ENCODE data around the gene SLC19A1. TPM values are rescaled to one million over a fixed set of nuclear protein-coding genes. Genes with fewer than 3 reads are reported as not detected.

The SLC19A1 gene
- total RNA-seq, 4 donors from 2014 or later = 3.3 to 27.9 (median 11.4) TPM

DNA sequence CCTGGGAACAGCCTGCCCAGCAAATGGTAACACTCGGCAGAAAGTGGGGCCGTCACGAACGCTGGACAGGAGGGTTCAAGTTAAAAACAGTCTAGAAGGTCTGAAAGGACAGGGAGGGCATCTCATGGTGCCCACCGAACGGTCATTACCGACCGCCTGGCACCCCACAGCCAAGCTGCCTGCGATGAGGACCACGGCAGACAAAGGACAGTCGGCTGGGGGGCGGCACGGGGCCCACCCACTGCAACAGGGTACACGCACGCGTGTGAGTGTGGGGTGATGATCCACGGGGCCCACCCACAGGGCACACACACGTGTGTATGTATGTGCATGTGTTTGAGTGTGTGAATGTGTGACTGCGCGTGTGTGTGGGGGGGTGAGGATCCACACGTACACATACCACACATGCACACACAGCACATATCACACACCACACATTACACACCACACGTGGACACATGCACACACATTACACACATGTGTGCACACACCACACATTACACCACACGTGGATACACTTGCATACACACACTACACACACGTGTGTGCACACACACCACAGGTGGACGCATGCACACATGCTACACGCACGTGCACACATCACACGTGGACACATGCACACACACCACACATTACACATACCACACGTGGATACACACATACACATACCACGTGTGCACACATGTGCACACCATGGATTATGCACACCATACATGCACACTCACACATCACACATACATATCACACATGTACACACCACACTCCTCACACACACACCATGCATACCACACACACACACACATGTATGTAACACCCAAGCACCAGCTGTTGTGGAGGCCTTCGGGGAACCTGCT is 63.2 kb downstream of the SLC19A1 start:
- no peak for DNase-seq (ENCODE audit: low spot score in 2 of 2)
- H3K27me3 ChIP-seq = no peaks in the 10 kb centered on the region
- no peak overlapping the region for H3K4me3 ChIP-seq
- TF ChIP-seq, protein P1, sequence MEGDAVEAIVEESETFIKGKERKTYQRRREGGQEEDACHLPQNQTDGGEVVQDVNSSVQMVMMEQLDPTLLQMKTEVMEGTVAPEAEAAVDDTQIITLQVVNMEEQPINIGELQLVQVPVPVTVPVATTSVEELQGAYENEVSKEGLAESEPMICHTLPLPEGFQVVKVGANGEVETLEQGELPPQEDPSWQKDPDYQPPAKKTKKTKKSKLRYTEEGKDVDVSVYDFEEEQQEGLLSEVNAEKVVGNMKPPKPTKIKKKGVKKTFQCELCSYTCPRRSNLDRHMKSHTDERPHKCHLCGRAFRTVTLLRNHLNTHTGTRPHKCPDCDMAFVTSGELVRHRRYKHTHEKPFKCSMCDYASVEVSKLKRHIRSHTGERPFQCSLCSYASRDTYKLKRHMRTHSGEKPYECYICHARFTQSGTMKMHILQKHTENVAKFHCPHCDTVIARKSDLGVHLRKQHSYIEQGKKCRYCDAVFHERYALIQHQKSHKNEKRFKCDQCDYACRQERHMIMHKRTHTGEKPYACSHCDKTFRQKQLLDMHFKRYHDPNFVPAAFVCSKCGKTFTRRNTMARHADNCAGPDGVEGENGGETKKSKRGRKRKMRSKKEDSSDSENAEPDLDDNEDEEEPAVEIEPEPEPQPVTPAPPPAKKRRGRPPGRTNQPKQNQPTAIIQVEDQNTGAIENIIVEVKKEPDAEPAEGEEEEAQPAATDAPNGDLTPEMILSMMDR (IDR thresholded peaks at IDR 0.05) = no peak
- peak in 1 of 2 donors; percentile 37 for TF ChIP-seq EP300 (IDR thresholded peaks at IDR 0.05)
- WGBS, 2 donors = 87 to 94% methylated on average over 29 to 31 of the region's 31 CpGs
- peaks cover 0 to 71% (median 0%) of the 10 kb centered on the region in 3 donors for H3K36me3 ChIP-seq
- H3K4me1 ChIP-seq = peaks cover 0 to 15% (median 11%) of the 10 kb centered on the region in 4 donors
- no peaks in the 10 kb centered on the region for H3K9me3 ChIP-seq
- peak overlapping the region in 3 of 4 donors; percentile 54 to 72 (median 60) for H3K27ac ChIP-seq

DNA sequence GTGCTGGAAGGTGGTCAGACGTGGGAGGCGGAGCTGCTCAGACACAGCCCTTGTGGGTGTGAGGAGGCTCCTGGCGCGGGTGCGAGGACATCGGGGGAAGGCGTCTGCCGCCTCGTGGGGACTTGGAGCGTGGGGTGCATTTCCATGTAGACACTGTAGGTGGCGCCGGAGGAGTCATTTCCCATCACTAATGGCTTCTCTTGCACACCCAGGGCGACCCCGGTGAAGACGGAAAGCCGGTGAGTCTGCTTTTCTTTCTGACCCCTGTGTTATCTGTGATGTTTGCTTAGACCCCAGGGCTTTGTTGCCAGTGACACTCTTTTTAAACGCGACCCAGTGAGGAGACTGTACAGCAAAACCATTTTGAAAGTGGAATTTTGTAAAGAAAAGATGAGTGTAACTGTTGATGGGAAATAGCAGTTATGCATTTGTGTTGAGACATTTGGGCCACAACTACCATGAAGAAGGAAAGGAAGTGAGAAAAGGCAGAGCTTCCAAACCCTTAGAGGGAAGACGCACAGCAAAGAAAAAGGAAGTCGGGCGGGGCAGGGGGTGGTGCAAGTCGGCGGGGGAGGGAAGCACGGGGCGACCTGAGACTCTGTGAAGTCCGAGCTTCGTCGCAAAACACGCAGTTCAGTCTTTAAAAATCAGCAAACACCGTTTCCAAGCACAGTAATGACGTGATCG is 64.0 kb downstream of the SLC19A1 start:
- Histone ChIP-seq H3K27ac (peak overlapping the region in 3 of 4 donors; percentile 54 to 72 (median 60)), H3K27me3 (no peaks in the 10 kb centered on the region), H3K4me1 (peaks cover 0 to 16% (median 11%) of the 10 kb centered on the region in 4 donors), H3K9me3 (no peaks in the 10 kb centered on the region), H3K4me3 (peak overlapping the region in 1 of 4 donors; percentile 22), H3K36me3 (peaks cover 0 to 63% (median 0%) of the 10 kb centered on the region in 3 donors)
- DNase-seq (ENCODE audit: low spot score in 2 of 2) = peak; percentile 43 to 69
- TF ChIP-seq, protein P1 (IDR thresholded peaks at IDR 0.05) = peak; percentile 73 to 90 (median 82)
- TF ChIP-seq POLR2A (IDR thresholded peaks at IDR 0.05) = no peak
- WGBS, 2 donors = 42 to 43% methylated on average over 31 to 32 of the region's 32 CpGs

DNA sequence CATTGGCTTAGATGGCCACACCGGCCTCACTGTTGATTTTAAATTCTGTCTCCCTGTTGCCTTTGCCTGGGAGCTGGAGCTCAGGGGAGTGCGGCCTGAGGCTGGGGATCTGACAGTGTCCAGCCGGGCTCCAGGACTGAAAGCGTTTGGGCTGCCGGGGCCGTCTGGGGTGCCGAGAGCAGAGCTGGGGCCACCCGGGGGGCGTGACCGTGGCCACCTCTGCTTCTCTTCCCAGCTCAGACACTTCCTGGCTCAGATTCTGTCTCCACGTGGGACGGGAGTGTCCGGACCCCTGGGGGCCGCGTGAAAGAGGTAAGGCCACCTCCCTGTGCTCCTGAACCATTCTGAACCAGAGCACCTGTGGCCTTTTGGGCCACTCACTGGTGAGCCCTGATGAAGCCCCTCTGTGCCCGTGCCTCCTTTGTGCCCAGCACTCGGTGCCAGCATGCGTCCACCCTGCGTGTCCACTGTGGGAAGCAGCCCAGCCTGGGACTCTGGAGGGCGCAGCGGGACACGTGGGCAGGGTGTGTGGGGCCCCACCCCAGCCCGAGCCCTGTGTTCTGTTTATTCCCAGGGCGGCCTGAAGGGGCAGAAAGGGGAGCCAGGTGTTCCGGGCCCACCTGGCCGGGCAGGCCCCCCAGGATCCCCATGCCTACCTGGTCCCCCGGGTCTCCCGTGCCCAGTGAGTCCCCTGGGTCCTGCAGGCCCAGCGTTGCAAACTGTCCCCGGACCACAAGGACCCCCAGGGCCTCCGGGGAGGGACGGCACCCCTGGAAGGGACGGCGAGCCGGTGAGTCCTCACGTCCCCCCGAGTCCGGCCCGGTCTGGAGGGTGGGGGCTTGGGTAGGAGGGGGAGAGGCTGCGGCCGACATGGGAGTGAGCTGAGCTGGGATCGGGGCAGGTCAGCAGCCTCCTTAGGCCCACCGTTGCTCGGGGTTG is 64.8 kb downstream of the SLC19A1 start:
- Histone ChIP-seq H3K36me3 (peaks cover 0 to 55% (median 0%) of the 10 kb centered on the region in 3 donors), H3K4me1 (peaks cover 0 to 24% (median 17%) of the 10 kb centered on the region in 4 donors), H3K4me3 (peak overlapping the region in 1 of 4 donors; percentile 22), H3K27ac (peak overlapping the region in 3 of 4 donors; percentile 54 to 72 (median 60)), H3K9me3 (no peaks in the 10 kb centered on the region), H3K27me3 (no peaks in the 10 kb centered on the region)
- 70 to 73% methylated on average over 32 to 42 of the region's 44 CpGs for WGBS, 2 donors
- TF ChIP-seq, protein P1 (IDR thresholded peaks at IDR 0.05) = no peak
- TF ChIP-seq POLR2A (IDR thresholded peaks at IDR 0.05) = no peak
- no peak for TF ChIP-seq EP300 (IDR thresholded peaks at IDR 0.05)
- DNase-seq (ENCODE audit: low spot score in 2 of 2) = no peak

DNA sequence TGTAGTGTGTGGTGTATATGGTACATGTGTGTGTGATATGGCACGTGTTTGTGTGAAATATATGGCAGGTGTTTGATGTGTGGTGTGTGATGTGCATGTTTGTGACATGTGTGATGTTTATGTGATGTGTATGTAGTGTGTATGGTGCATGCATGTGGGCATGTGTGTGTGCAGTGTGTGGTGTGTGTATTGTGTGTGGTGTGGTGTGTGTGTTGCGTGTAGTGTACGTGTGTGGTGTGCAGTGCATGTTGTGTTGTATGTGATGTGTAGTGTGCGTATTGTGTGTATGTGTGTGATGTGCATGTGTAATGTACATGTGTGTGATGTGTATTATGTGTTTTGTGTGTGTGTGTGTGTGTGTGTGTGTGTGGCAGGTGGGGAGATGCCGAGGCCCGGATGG is 65.7 kb downstream of the SLC19A1 start:
- H3K27me3 ChIP-seq = no peaks in the 10 kb centered on the region
- TF ChIP-seq POLR2A (IDR thresholded peaks at IDR 0.05) (no peak), EP300 (IDR thresholded peaks at IDR 0.05) (no peak)
- TF ChIP-seq, protein P1 (IDR thresholded peaks at IDR 0.05) = no peak
- no peak for DNase-seq (ENCODE audit: low spot score in 2 of 2)
- 88 to 93% methylated on average over 6 of the region's 6 CpGs for WGBS, 2 donors
- H3K4me3 ChIP-seq = no peak overlapping the region
- H3K27ac ChIP-seq = no peak overlapping the region
- peaks cover 0 to 47% (median 0%) of the 10 kb centered on the region in 3 donors for H3K36me3 ChIP-seq
- H3K4me1 ChIP-seq = peaks cover 0 to 33% (median 25%) of the 10 kb centered on the region in 4 donors
- no peaks in the 10 kb centered on the region for H3K9me3 ChIP-seq

Data from tibial nerve (tissue), 4 donors.